ENCODE results near the gene C1QL4. TPM values are rescaled to one million over a fixed set of nuclear protein-coding genes. Genes with fewer than 3 reads are reported as not detected.

The C1QL4 gene
- total RNA-seq, 1 donor from 2014 or later: not detected

- no peaks in the 10 kb centered on the region for H3K36me3 Mint-ChIP-seq (ENCODE audit: unreplicated experiment)
- no peak overlapping the region for H3K27ac Mint-ChIP-seq (ENCODE audit: unreplicated experiment)
- TF ChIP-seq CTCF (IDR thresholded peaks at IDR 0.05): no peak
- H3K4me3 Mint-ChIP-seq (ENCODE audit: unreplicated experiment): no peak overlapping the region
- peaks cover 50% of the 10 kb centered on the region for H3K27me3 Mint-ChIP-seq (ENCODE audit: unreplicated experiment)
- no peaks in the 10 kb centered on the region for H3K9me3 Mint-ChIP-seq (ENCODE audit: unreplicated experiment)
- no peaks in the 10 kb centered on the region for H3K4me1 Mint-ChIP-seq (ENCODE audit: unreplicated experiment)
- DNase-seq (ENCODE audit: extremely low spot score, unreplicated experiment): no peak
Measured at GRCh38 chr12:49309386-49309785, 27.6 kb downstream of the C1QL4 start.

- no peak overlapping the region for H3K27ac Mint-ChIP-seq (ENCODE audit: unreplicated experiment)
- no peaks in the 10 kb centered on the region for H3K9me3 Mint-ChIP-seq (ENCODE audit: unreplicated experiment)
- no peak for DNase-seq (ENCODE audit: extremely low spot score, unreplicated experiment)
- H3K4me1 Mint-ChIP-seq (ENCODE audit: unreplicated experiment): no peaks in the 10 kb centered on the region
- no peaks in the 10 kb centered on the region for H3K36me3 Mint-ChIP-seq (ENCODE audit: unreplicated experiment)
- no peak overlapping the region for H3K4me3 Mint-ChIP-seq (ENCODE audit: unreplicated experiment)
- H3K27me3 Mint-ChIP-seq (ENCODE audit: unreplicated experiment): peaks cover 63% of the 10 kb centered on the region
- TF ChIP-seq CTCF (IDR thresholded peaks at IDR 0.05): no peak
Measured at GRCh38 chr12:49305762-49306510, 31.1 kb downstream of the C1QL4 start.

- H3K27ac Mint-ChIP-seq (ENCODE audit: unreplicated experiment): no peak overlapping the region
- TF ChIP-seq CTCF (IDR thresholded peaks at IDR 0.05): no peak
- H3K9me3 Mint-ChIP-seq (ENCODE audit: unreplicated experiment): no peaks in the 10 kb centered on the region
- no peaks in the 10 kb centered on the region for H3K36me3 Mint-ChIP-seq (ENCODE audit: unreplicated experiment)
- H3K4me1 Mint-ChIP-seq (ENCODE audit: unreplicated experiment): no peaks in the 10 kb centered on the region
- H3K4me3 Mint-ChIP-seq (ENCODE audit: unreplicated experiment): no peak overlapping the region
- H3K27me3 Mint-ChIP-seq (ENCODE audit: unreplicated experiment): peaks cover 56% of the 10 kb centered on the region
- DNase-seq (ENCODE audit: extremely low spot score, unreplicated experiment): no peak
Measured at GRCh38 chr12:49304161-49304560, 32.8 kb downstream of the C1QL4 start.

- no peak for DNase-seq (ENCODE audit: extremely low spot score, unreplicated experiment)
Measured at GRCh38 chr12:49301760-49302159, 35.2 kb downstream of the C1QL4 start.

More at GRCh38 chr12:49301760-49302159, 35.2 kb downstream of the C1QL4 start:
- TF ChIP-seq CTCF (IDR thresholded peaks at IDR 0.05): no peak
- H3K9me3 Mint-ChIP-seq (ENCODE audit: unreplicated experiment): no peaks in the 10 kb centered on the region
- peaks cover 57% of the 10 kb centered on the region for H3K27me3 Mint-ChIP-seq (ENCODE audit: unreplicated experiment)
- H3K4me3 Mint-ChIP-seq (ENCODE audit: unreplicated experiment): no peak overlapping the region
- no peak overlapping the region for H3K27ac Mint-ChIP-seq (ENCODE audit: unreplicated experiment)
- H3K4me1 Mint-ChIP-seq (ENCODE audit: unreplicated experiment): peaks cover 10% of the 10 kb centered on the region
- peaks cover 2% of the 10 kb centered on the region for H3K36me3 Mint-ChIP-seq (ENCODE audit: unreplicated experiment)
